B cell (primary cell): ENCODE measurements around the gene FURIN. TPM values are rescaled to one million over a fixed set of nuclear protein-coding genes. Genes with fewer than 3 reads are reported as not detected.

Experiments used
- ATAC-seq: fragments of 200-7000 bp; cut with Tn5 transposase; one replicate; pipeline ENCODE4 v1.10.0; 2021; ENCODE audit warnings: low read depth, mild to moderate bottlenecking, moderate number of reproducible peaks, moderate library complexity
- CTCF ChIA-PET: fragments of 350-600 bp; sonication (Branson Sonifier 250); formaldehyde crosslinking; loops from one replicate; lab custom pipeline; 2021; ENCODE audit warnings: antibody characterized with exemption, inconsistent platforms; lab: Charles Lee
- POLR2A ChIA-PET: fragments of 350-600 bp; sonication (Branson Sonifier 250); formaldehyde crosslinking; loops from one replicate; lab custom pipeline; 2021; ENCODE audit warnings: antibody characterized with exemption; lab: Charles Lee
- DNase-seq: peaks from one replicate; pipeline ENCODE4 v3.0.0; 2013
- H2AFZ ChIP-seq: 2 replicates; pipeline ENCODE4 v1.6.1; 2012; ENCODE audit warnings: mild to moderate bottlenecking, low read depth, low read length; ENCODE audit not compliant: insufficient read depth, poor library complexity, severe bottlenecking
- H3K27ac ChIP-seq, 2 donors: 1 replicate in 1 of 2; 2 replicates in 1 of 2; pipeline ENCODE4 v1.5.1; 2012 to 2013; ENCODE audit warnings: low read length in 2 of 2, mild to moderate bottlenecking in 2 of 2, moderate library complexity in 1 of 2
- H3K27me3 ChIP-seq, 4 experiments: fragments of 200-600 bp in 1 of 4; sonication (generic) in 1 of 4; replicated peaks in 1 of 4; 1 replicate in 2 of 4; 2 replicates in 2 of 4; pipeline versions ENCODE4 v1.6.1 to v1.7.0; 2013 to 2016; ENCODE audit warnings: low read length in 3 of 4, mild to moderate bottlenecking in 2 of 4, mixed read lengths in 1 of 4, moderate library complexity in 1 of 4; ENCODE audit not compliant: insufficient read depth in 4 of 4, control insufficient read depth in 3 of 4; ENCODE audit errors: control extremely low read depth in 1 of 4
- H3K36me3 ChIP-seq, 2 experiments: replicated peaks in 1 of 2; 1 replicate in 1 of 2; 2 replicates in 1 of 2; pipeline versions ENCODE4 v1.6.1 to v1.7.1; 2013; ENCODE audit warnings: low read length in 1 of 2; ENCODE audit not compliant: insufficient read depth in 2 of 2, control insufficient read depth in 1 of 2; ENCODE audit errors: control extremely low read depth in 1 of 2, extremely low read depth in 1 of 2
- H3K4me1 ChIP-seq, 2 donors: fragments of 200-600 bp in 1 of 2; sonication (generic) in 1 of 2; 1 replicate in 1 of 2; 2 replicates in 1 of 2; pipeline versions ENCODE4 v1.5.1 to v1.6.1; 2013 to 2017; ENCODE audit warnings: low read length in 2 of 2; ENCODE audit not compliant: control insufficient read depth in 2 of 2, insufficient read depth in 2 of 2
- H3K4me2 ChIP-seq: replicated peaks from 2 replicates; pipeline ENCODE3; 2012; ENCODE audit warnings: mild to moderate bottlenecking, low read depth, low read length; ENCODE audit not compliant: poor library complexity, severe bottlenecking
- H3K4me3 ChIP-seq, 5 experiments: fragments of 200-600 bp in 1 of 5; sonication (generic) in 1 of 5; 1 replicate in 3 of 5; 2 replicates in 2 of 5; pipeline versions ENCODE4 v1.5.1 to v1.7.0; 2011 to 2016; ENCODE audit warnings: low read length in 4 of 5, mild to moderate bottlenecking in 4 of 5, low read depth in 2 of 5, control low read depth in 1 of 5, moderate library complexity in 1 of 5; ENCODE audit not compliant: insufficient read depth in 1 of 5; ENCODE audit errors: control extremely low read depth in 1 of 5, extremely low read depth in 1 of 5
- H3K79me2 ChIP-seq: fragments of 200-600 bp; sonication (generic); one replicate; pipeline ENCODE4 v1.6.0; 2016; ENCODE audit warnings: low read length; ENCODE audit not compliant: control insufficient read depth, insufficient read depth
- H3K9ac ChIP-seq: fragments of 200-600 bp; sonication (generic); 2 replicates; pipeline ENCODE4 v1.6.1; 2017; ENCODE audit warnings: mild to moderate bottlenecking, low read length, moderate library complexity
- H3K9me3 ChIP-seq, 3 donors: one replicate each; pipeline versions ENCODE4 v1.6.1 to v1.7.1; 2013; ENCODE audit warnings: low read length in 2 of 3; ENCODE audit not compliant: control insufficient read depth in 2 of 3, insufficient read depth in 1 of 3; ENCODE audit errors: control extremely low read depth in 1 of 3
- H4K20me1 ChIP-seq: 2 replicates; pipeline ENCODE4 v1.6.0; 2012; ENCODE audit warnings: mild to moderate bottlenecking, low read length; ENCODE audit not compliant: insufficient read depth, control insufficient read depth, poor library complexity, severe bottlenecking
- H3K27ac Mint-ChIP-seq: one replicate; pipeline ENCODE4 v1.8.0; 2021; ENCODE audit warnings: mixed read lengths
- H3K27me3 Mint-ChIP-seq: one replicate; pipeline ENCODE4 v1.8.0; 2021; ENCODE audit warnings: mixed read lengths
- H3K4me1 Mint-ChIP-seq: one replicate; pipeline ENCODE4 v1.8.0; 2021; ENCODE audit warnings: mixed read lengths
- H3K4me3 Mint-ChIP-seq: one replicate; pipeline ENCODE4 v1.8.0; 2021; ENCODE audit warnings: mixed read lengths
- H3K9me3 Mint-ChIP-seq: one replicate; pipeline ENCODE4 v1.8.0; 2022; ENCODE audit warnings: mixed read lengths; ENCODE audit not compliant: insufficient read depth
- CTCF ChIP-seq: fragments of 200-600 bp; IDR thresholded peaks from one replicate; pipeline ENCODE4 v1.8.0; 2022; ENCODE audit warnings: antibody characterized with exemption, mild to moderate bottlenecking
- EZH2 ChIP-seq: IDR thresholded peaks from 2 replicates; pipeline ENCODE4 v1.6.1; 2012; ENCODE audit warnings: borderline replicate concordance, low read depth, mild to moderate bottlenecking, moderate library complexity, low read length; ENCODE audit not compliant: insufficient read depth, poor library complexity, severe bottlenecking
- WGBS: methylation state at CpG from one replicate; pipeline ENCODE4 v1.1.5; 2013; ENCODE audit warnings: missing lambda C conversion rate; ENCODE audit not compliant: insufficient coverage; 5-methylcytosine and 5-hydroxymethylcytosine counted together
- intact Hi-C: fragments of 100-400 bp; cut with micrococcal nuclease; formaldehyde crosslinking; loops from one replicate; pipeline ENCODE4 v1.10.0; 2022
- polyA plus RNA-seq: library from polyadenylated mRNA; depleted of rRNA; stranded (reverse); fragments of >200 nt; gene quantifications from 2 replicates; pipeline ENCODE4 v1.2.3, GENCODE V29; 2012
- total RNA-seq, 2 donors: library from RNA; stranded (reverse); fragments of 120-200 nt in 1 of 2; gene quantifications; 1 replicate in 1 of 2; 2 replicates in 1 of 2; pipeline versions ENCODE4 v1.2.3 to v1.2.4, GENCODE V29; 2013 to 2022

The FURIN gene
- total and polyA plus RNA-seq, 2 donors (not counting 1 experiment from before 2014, with no cell fraction given), result 31.6 to 66.7 TPM

- Histone ChIP-seq H4K20me1 (peaks cover 9% of the 10 kb centered on the region), H3K27me3 (no peaks in the 10 kb centered on the region), H3K4me3 (peak within 1 kb of the TSS; percentile 72 to 97 (median 86)), H2AFZ (peak within 1 kb of the TSS; percentile 89), H3K4me1 (peaks cover 42 to 64% of the 10 kb centered on the region in 2 donors), H3K9ac (peak within 1 kb of the TSS; percentile 79), H3K9me3 (no peaks in the 10 kb centered on the region), H3K4me2 (peak within 1 kb of the TSS; percentile 94), H3K36me3 (peaks cover 0 to 3% of the 10 kb centered on the region in 2 experiments), H3K79me2 (peaks cover 14% of the 10 kb centered on the region), H3K27ac (peak within 1 kb of the TSS; percentile 93 to 94)
- H3K4me3 Mint-ChIP-seq, result peak within 1 kb of the TSS; percentile 98
- peak; percentile 92 for DNase-seq
- ChIA-PET CTCF (interaction anchor here (0.6 to 9.5 kb wide), 49 partner anchors 9 to 639 kb away, joined by 3 to 260 read pairs (median 4); partner anchors contain the start of genes BLM, FES, MAN2A2 and RCCD1), POLR2A (interaction anchor here (0.6 to 6.9 kb wide), 14 partner anchors 9 to 1968 kb away, joined by 3 to 66 read pairs (median 4); partner anchors contain the start of genes CHD2, IDH2, MAN2A2 and RCCD1)
- WGBS, result under 1% methylated on average over 50 of the region's 52 CpGs
- peak within 1 kb of the TSS; percentile 99 for H3K27ac Mint-ChIP-seq
- ATAC-seq, result peak; percentile 52
- intact Hi-C loops, result loop anchor here (1.0 to 10.0 kb wide), 4 partner anchors 30 to 1237 kb away; partner anchors contain the start of genes AP3S2, PEX11A and WDR93
- no peaks in the 10 kb centered on the region for H3K9me3 Mint-ChIP-seq
- peaks cover 52% of the 10 kb centered on the region for H3K4me1 Mint-ChIP-seq
- no peaks in the 10 kb centered on the region for H3K27me3 Mint-ChIP-seq
- TF ChIP-seq CTCF, result peak; percentile 91
- no peak for TF ChIP-seq EZH2
These were observed 63.7 kb downstream of the FURIN start, which contains the start of gene HDDC3 for GRCh38 chr15:90931828-90932659. Gene HDDC3, minus strand, starts transcription at chr15:90932549. Its CDS starts 9 bp downstream, at chr15:90932540.
